NCI-H748 treated with DMSO at 0.1 percent for 48 hours (cell line): ENCODE results near the gene SRPX.

Experiments
- DNase-seq: peaks from one replicate; lab custom pipeline; 2025; lab: John Stamatoyannopoulos, UW

Gene SRPX

GRCh38 chrX:38211891-38212635, 8.6 kb downstream of the SRPX start:
- DNase-seq = no peak

GRCh38 chrX:38206542-38206941, 14.1 kb downstream of the SRPX start:
- no peak for DNase-seq

GRCh38 chrX:38206036-38206435, 14.6 kb downstream of the SRPX start:
- no peak for DNase-seq

- no peak for DNase-seq
Observed at GRCh38 chrX:38205039-38205438, 15.6 kb downstream of the SRPX start.

- DNase-seq = peak; percentile 0
Observed at GRCh38 chrX:38192007-38192810, 28.5 kb downstream of the SRPX start.

- no peak for DNase-seq
Observed at GRCh38 chrX:38189431-38190250, 31.0 kb downstream of the SRPX start.

- no peak for DNase-seq
Observed at GRCh38 chrX:38183596-38183995, 37.1 kb downstream of the SRPX start.

- no peak for DNase-seq
Observed at GRCh38 chrX:38181357-38181756, 39.3 kb downstream of the SRPX start.

- no peak for DNase-seq
Observed at GRCh38 chrX:38178396-38178795, 42.3 kb downstream of the SRPX start.

- DNase-seq = peak; percentile 10
Observed at GRCh38 chrX:38175139-38175538, 45.5 kb downstream of the SRPX start.

GRCh38 chrX:38172596-38172995, 48.1 kb downstream of the SRPX start:
- DNase-seq = no peak

- no peak for DNase-seq
Observed at GRCh38 chrX:38170556-38170955, 50.1 kb downstream of the SRPX start.

GRCh38 chrX:38166478-38167083, 54.1 kb downstream of the SRPX start:
- peak; percentile 1 for DNase-seq

- DNase-seq = no peak
Observed at GRCh38 chrX:38165023-38165422, 55.6 kb downstream of the SRPX start.

GRCh38 chrX:38163193-38163592, 57.5 kb downstream of the SRPX start:
- DNase-seq = no peak

- no peak for DNase-seq
Observed at GRCh38 chrX:38156838-38157237, 63.8 kb downstream of the SRPX start.

- DNase-seq = no peak
Observed at GRCh38 chrX:38154818-38155217, 65.9 kb downstream of the SRPX start.

GRCh38 chrX:38154340-38154739, 66.3 kb downstream of the SRPX start:
- no peak for DNase-seq

- no peak for DNase-seq
Observed at GRCh38 chrX:38151441-38151840, 69.2 kb downstream of the SRPX start.

GRCh38 chrX:38150993-38151392, 69.7 kb downstream of the SRPX start:
- DNase-seq = no peak

GRCh38 chrX:38149016-38149415, 71.7 kb downstream of the SRPX start:
- DNase-seq = no peak

- no peak for DNase-seq
Observed at GRCh38 chrX:38142610-38143009, 78.1 kb downstream of the SRPX start.
